OCI-LY7 (cell line): ENCODE data around the gene TNKS2.

Source experiments
- CTCF ChIP-seq: fragments of 200-600 bp; sonication (generic); conservative IDR thresholded peaks from 2 replicates; pipeline ENCODE4 v1.5.1; 2014; ENCODE audit warnings: mild to moderate bottlenecking, antibody characterized with exemption, low read length, moderate library complexity, mixed read lengths
- EZH2phosphoT487 ChIP-seq: fragments of 200-600 bp; sonication (generic); IDR thresholded peaks from 2 replicates; pipeline ENCODE4 v1.6.1; 2018; ENCODE audit warnings: low read depth, borderline replicate concordance, mild to moderate bottlenecking, mixed run types, antibody characterized with exemption, low read length, moderate library complexity, mixed read lengths

GRCh38 chr10:91796331-91797047 is 1.7 kb upstream of the TNKS2 start:
- TF ChIP-seq CTCF (no peak), EZH2phosphoT487 (no peak)
